DOHH2 (cell line): Measurements from ENCODE around the gene KCTD1.

Source experiments
- CTCF ChIP-seq: fragments of 200-600 bp; sonication (generic); IDR thresholded peaks from one replicate; pipeline ENCODE4 v1.5.1; 2014; ENCODE audit warnings: antibody characterized with exemption, mild to moderate bottlenecking, low read depth, low read length; ENCODE audit not compliant: poor library complexity, severe bottlenecking
- EZH2phosphoT487 ChIP-seq: fragments of 200-600 bp; sonication (generic); IDR thresholded peaks from 2 replicates; pipeline ENCODE4 v1.6.1; 2017; ENCODE audit warnings: borderline replicate concordance, mild to moderate bottlenecking, antibody characterized with exemption, low read length, moderate library complexity, mixed read lengths

- TF ChIP-seq CTCF, result no peak
- TF ChIP-seq EZH2phosphoT487, result no peak
Observed at GRCh38 chr18:26454192-26454591, 94.2 kb downstream of the KCTD1 start.
